Posterior cingulate gyrus (tissue), 11 donors: ENCODE data around the gene SLC24A1.

ENCODE experiments used
- DNase-seq, 10 donors: peaks; one replicate each; pipeline versions ENCODE4 v3.0.0 to v3.0.0-alpha.2; 2020 to 2021; ENCODE audit warnings: mixed read lengths in 3 of 10
- intact Hi-C: fragments of 100-400 bp; cut with DNase I; formaldehyde crosslinking; loops from one replicate; pipeline ENCODE4 v1.15.1; 2023

Gene SLC24A1

GRCh38 chr15:65650312-65651041 is 28.7 kb downstream of the SLC24A1 start:
- intact Hi-C loops, result no loop called here
- no peak for DNase-seq

- no peak for DNase-seq
- intact Hi-C loops, result no loop called here
Measured at GRCh38 chr15:65651042-65651322, 29.2 kb downstream of the SLC24A1 start.

- intact Hi-C loops, result no loop called here
- no peak for DNase-seq
Measured at GRCh38 chr15:65651831-65652749, 30.4 kb downstream of the SLC24A1 start.

GRCh38 chr15:65653341-65653740 is 31.6 kb downstream of the SLC24A1 start:
- DNase-seq, result no peak
- intact Hi-C loops, result no loop called here

GRCh38 chr15:65653801-65654521 is 32.2 kb downstream of the SLC24A1 start:
- DNase-seq, result no peak
- intact Hi-C loops, result no loop called here

- no peak for DNase-seq
- intact Hi-C loops, result no loop called here
Measured at GRCh38 chr15:65655026-65655425, 33.3 kb downstream of the SLC24A1 start.

GRCh38 chr15:65655457-65655856 is 33.7 kb downstream of the SLC24A1 start:
- intact Hi-C loops, result no loop called here
- DNase-seq, result no peak

- DNase-seq, result no peak
- intact Hi-C loops, result no loop called here
Measured at GRCh38 chr15:65659502-65660052, 37.8 kb downstream of the SLC24A1 start.

- no peak for DNase-seq
- intact Hi-C loops, result no loop called here
Measured at GRCh38 chr15:65660927-65661326, 39.2 kb downstream of the SLC24A1 start.

- intact Hi-C loops, result no loop called here
- DNase-seq, result no peak
Measured at GRCh38 chr15:65663521-65663920, 41.8 kb downstream of the SLC24A1 start.

- intact Hi-C loops, result no loop called here
- DNase-seq, result no peak
Measured at GRCh38 chr15:65666257-65666656, 44.5 kb downstream of the SLC24A1 start.

- intact Hi-C loops, result no loop called here
- DNase-seq, result no peak
Measured at GRCh38 chr15:65675551-65675950, 53.8 kb downstream of the SLC24A1 start.

- no peak for DNase-seq
- intact Hi-C loops, result no loop called here
Measured at GRCh38 chr15:65676123-65676522, 54.4 kb downstream of the SLC24A1 start.

GRCh38 chr15:65680544-65680943 is 58.8 kb downstream of the SLC24A1 start:
- no peak for DNase-seq
- intact Hi-C loops, result no loop called here

- intact Hi-C loops, result no loop called here
- DNase-seq, result no peak
Measured at GRCh38 chr15:65682404-65682911, 60.7 kb downstream of the SLC24A1 start.

GRCh38 chr15:65688462-65688861 is 66.7 kb downstream of the SLC24A1 start:
- intact Hi-C loops, result no loop called here
- no peak for DNase-seq

GRCh38 chr15:65690173-65690572 is 68.4 kb downstream of the SLC24A1 start:
- intact Hi-C loops, result no loop called here
- DNase-seq, result no peak

- no peak for DNase-seq
- intact Hi-C loops, result no loop called here
Measured at GRCh38 chr15:65690778-65691177, 69.0 kb downstream of the SLC24A1 start.

- DNase-seq, result no peak
- intact Hi-C loops, result no loop called here
Measured at GRCh38 chr15:65695081-65695480, 73.3 kb downstream of the SLC24A1 start.
